NCI-H1092 (cell line): Measurements from ENCODE around the gene PODXL2.
"Not testable (repeated sequence)": the region's sequence is repeated elsewhere in the genome, so short reads cannot be mapped to it uniquely, and the experiment has no call there.

Source experiments
- DNase-seq: peaks from one replicate; lab custom pipeline; 2025; lab: John Stamatoyannopoulos, UW

The PODXL2 gene

DNA sequence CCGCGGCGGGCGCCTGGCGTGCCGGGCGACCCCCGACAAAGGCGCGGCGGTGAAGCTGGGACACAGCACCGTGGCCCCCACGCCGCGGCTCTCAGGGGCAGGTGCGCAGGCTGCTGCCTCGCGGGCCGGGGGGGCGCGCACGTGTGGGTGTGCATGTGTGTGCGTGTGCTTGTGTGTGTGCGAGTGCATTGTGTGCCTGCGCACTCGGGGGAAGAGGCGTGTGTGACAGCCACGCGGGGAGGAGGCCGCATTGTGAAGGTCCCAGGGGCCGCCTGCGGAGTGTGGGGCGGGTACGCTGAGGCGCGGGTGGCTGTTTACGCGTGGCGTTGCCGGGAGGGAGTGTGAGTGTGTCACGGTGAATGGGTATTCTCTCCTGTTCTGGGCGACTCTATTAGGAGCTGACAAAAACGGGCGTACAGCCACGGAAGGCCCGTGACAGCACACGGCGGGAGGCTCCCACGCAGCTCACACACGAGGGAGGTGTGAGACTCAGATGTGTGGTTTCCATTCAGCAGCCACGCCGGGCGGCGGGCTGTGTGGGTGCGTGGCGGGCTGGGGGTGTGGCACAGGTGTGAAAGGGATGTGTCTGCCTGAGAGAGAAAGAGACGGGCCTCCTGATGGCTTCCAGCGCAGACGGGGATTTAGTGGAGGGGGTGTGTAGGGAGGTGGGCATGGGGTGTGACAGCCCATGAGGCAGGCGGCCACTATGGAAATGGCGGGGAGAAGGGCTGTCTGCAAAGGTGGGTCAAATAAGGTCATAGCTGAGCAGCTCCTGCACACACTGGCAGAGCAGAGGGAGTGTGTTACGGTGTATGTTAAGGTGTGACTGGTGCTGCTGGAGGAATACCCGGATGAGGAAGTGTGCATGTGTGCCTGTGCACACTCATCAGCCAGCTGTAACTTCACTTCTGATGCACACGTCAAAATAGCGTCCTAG is 750 bp downstream of the PODXL2 start:
- DNase-seq: no peak

DNA sequence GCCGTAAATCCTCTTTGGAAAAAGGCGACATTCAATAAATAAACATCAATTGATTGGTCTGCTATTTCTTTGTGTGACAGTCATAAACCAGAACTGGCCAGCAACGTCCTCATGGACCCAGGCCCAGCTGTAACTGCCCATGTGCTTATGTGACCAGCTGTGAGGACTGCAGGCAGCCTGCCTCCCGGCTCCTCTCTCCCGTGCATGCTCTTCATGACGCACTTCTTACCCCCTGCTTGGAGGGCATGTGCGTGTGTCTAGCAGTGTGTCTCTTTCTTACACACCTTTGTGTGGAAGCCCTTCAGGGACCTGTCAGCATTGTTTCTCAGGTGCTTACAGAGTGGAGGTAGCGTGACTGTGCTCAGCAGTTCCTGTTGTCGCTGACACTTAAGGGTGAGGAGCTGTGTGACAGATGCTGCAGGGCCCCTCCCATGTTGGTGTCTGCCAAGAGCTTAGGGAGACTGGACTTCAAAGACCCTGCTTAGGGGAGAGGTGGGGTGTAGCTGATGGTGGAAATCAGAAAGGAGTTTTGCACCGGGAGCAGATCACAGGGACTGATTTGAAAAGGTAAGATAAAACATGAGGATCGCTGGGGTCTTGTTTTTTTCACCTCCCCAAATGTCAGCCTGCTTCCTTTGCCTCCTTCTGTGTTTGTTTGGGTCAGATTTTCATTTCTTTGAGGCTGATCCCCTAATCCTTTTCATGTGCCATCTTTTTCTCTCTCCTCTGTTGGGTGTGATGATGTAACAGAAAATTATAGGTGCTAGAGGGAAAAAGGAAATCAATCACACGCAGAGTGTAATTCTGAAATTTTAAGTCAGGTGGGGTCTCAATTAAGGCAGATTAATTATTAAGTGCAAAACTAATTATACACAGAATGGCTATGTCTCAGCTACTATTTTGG is 2.1 kb downstream of the PODXL2 start:
- no peak for DNase-seq

DNA sequence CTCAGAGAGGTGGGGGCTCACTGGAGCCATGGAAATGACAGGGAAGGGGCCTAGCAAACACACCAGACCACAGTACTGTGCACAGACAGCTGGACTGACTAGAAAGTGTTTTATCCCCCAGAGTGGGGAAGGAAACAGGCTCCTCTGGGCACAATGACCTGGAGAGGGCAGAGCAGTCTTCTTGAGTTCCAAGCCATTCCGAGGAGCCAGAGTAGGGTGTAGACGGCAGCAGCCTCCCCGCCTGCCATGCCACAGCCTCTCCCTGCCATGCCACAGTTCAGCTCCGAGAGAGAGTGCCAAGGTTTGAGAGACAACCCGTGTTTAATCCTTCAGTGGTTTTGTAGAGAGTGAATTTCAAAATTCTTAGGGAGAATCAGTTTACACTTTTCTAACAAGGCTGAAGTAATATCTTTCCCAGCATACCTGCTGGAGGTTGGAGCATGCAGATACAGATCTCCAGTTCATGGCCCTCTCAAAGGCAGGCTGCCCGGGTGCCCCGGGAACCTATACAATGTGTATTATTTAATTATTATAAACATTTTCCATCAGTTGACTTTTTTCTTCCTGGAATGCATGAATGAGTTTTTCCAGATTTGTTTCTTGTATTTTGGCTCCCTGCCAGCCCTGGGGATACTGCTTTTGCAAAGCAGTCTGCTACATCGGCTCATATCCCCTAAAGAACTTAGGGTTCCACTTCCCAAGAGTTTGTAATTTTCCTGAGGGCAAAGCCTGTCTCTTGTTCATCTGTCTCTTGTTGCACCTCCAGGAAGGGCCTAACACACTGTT is 3.2 kb downstream of the PODXL2 start:
- no peak for DNase-seq

DNA sequence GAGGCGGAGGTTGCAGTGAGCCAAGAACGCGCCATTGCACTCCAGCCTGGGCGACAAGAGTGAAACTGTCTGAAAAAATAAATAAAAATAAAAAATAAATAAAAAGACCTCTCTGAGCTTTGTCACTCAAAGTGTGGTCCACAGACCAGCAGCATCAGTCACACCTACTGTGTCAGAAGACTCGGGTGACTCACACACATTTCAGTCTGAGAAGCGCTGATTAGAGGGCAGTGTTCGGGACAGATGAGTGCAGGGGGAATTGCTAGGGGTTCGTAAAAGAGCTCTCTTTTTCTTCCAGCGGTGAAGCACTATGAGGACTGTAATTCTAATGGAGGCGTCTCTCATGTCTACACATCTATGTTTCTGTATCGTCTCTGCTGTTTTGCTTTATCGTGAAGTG is 5.7 kb downstream of the PODXL2 start:
- no peak for DNase-seq

DNA sequence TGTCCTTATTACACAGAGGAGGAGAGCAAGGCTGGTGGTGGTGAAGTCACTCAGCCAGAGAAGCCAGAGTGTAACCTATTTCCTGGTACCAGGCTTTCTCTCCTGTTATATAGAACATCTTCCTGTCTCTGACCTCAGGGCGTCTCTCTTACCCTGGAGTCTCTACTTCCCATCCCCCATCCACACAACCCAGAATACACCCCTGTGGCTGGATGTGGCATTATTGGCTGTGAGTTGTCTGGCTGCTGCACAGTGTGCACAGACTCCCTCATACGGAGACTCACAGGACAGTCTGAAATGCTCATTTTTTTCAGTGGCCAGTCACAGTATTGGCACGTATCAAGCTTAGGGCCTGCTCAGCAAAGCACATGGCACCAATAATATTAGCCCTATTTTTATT is 8.6 kb downstream of the PODXL2 start:
- DNase-seq: no peak

DNA sequence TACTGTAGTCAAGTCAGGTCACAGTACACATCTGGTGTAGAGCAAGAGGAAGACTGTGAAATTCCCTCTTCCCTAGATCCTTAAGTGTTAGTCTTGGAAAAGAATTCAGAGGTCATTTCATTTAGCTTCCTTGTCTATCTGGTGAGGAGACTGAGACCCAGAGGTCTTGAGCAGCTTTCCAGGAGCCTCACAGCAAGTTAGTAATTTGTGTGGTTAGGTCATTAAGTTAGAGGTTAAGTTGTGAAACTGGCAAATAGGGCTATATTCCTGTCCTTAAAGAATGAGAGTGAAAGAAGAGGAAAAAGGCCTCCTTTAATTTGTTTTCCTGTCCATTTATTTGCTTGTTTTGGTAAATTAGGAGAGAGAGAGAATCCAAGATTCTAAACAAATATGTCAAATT is 9.0 kb downstream of the PODXL2 start:
- DNase-seq: no peak

DNA sequence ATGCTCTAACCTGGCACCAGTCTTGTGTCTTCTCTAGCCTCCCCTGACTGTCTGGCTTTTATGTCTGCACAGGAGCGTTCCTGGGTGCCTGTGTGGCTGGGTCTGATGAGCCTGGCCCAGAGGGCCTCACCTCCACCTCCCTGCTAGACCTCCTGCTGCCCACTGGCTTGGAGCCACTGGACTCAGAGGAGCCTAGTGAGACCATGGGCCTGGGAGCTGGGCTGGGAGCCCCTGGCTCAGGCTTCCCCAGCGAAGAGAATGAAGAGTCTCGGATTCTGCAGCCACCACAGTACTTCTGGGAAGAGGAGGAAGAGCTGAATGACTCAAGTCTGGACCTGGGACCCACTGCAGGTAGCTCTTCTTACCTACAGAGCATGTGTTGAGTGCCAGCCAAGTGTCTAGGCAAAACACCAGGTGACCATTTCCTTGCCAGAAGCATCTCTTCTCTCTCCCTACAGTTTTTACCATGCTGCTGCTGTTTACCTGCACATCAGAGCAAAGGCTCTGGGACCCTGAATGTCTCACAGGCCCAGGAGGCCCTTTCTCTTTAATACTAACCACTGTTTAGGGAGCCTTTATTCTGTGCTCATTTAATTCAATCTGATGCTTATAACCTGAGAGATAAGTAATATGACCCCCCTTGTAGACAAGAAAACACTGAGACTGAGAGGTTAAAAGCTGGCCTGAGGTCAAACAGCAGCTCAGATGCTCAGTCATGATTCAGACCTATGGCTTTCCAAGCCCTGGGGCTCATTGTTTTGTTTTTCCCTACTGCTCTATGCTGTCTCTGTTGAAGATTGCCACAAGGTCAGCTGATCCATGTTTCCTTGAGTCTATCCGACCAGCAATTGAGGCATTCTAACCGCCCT is 10.4 kb downstream of the PODXL2 start:
- no peak for DNase-seq

DNA sequence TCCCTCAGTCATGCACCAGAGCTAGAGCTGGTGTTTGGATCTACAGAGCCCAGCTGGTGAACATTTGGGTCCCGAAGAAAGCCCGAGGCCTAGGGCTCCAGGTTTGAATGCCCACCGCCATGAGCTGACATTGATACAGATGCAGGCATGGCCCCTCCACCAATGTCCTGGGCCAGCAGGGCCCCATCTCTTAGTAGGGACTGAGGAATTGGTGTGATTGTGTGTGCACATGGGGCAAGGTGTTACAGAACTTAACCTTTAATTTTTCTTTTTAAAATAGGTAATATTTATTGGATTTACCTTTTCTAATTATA is 11.0 kb downstream of the PODXL2 start:
- no peak for DNase-seq

DNA sequence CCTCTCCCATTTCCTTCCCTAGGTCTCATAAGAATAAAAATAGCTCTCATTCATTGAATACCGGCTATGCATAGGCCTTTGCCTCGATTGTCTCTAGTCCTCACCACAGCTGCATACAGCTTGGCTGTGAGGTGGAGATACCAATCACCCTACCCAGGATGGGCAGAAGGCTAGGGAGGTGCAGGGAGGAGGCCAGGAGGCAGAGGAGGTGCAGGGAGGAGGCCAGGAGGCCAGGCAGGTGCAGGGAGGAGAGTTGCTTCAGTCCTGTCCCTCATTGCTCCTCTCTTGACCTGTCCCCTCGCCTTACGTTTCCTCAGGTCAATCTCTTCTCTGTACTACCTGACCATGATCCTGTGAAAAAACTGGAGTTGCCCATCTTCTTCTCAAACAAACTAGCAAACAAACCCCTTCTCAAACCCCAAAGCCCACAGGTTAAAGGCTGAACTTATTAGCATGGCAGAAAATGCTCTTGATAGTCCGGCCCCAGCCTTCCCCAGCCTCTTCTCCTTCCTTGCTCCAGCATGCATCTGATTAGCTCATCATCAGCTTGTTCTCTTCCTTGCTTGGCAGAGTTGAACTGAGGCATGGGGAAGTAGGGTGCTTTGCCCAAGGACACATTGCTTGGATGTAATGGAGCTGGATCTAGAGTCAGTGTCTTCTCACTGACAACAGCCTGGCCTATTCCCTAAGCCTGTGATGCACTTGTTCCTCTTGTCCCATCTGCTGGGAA is 15.8 kb downstream of the PODXL2 start:
- DNase-seq: no peak

DNA sequence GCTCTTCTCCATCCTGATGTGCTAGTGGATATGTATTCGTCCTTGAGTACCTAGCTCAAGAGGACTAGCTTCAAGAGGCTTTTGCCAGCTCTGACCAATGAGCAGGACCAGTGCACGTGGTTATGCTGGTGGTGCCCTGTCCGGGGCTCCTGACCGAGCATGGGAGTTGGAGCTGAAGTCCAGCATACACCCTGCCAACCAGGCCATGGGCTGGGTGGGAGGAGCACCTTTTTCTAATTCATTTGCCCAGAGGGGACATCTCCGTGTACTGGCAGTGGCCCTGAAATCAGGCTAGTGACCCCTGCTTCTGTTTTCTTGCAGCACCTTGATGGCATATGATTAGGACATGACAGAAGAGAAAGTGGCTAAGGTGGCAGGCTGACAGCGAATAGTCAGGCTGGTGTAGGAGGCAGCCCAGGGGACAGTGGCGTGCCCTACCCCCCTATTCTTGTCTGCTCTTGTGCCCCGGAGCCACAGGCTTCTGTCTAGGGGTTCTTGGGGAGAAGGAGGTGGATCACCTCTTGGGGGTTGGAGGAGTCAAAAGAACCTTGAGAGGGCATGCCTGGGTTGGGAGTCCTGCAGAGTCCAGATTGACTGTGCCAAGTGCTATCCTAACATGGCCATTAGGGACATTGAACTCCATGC is 16.5 kb downstream of the PODXL2 start:
- DNase-seq: no peak

DNA sequence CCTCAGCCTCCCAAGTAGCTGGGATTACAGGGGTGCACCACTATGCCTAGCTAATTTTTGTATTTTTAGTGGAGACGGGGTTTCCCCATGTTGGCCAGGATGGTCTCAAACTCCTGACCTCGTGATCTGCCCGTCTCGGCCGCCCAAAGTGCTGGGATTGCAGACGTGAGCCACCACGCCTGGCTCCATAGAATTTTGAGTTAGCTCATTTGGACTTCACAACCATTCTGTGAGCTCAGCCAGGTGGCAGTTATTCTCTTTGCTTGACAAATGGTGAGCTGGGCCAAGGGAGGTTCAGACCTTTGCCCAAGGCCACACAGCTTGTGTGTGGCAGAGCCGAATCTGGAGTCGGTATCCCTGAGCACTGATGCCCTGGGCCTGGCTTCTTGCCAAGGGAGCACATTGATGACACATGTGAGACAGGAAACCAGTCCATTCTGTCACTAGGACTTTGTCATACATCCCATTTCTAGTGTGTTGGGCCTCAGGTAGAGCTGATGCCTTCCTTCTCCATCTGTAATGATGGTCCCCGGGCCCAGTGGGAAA is 17.6 kb downstream of the PODXL2 start:
- no peak for DNase-seq

DNA sequence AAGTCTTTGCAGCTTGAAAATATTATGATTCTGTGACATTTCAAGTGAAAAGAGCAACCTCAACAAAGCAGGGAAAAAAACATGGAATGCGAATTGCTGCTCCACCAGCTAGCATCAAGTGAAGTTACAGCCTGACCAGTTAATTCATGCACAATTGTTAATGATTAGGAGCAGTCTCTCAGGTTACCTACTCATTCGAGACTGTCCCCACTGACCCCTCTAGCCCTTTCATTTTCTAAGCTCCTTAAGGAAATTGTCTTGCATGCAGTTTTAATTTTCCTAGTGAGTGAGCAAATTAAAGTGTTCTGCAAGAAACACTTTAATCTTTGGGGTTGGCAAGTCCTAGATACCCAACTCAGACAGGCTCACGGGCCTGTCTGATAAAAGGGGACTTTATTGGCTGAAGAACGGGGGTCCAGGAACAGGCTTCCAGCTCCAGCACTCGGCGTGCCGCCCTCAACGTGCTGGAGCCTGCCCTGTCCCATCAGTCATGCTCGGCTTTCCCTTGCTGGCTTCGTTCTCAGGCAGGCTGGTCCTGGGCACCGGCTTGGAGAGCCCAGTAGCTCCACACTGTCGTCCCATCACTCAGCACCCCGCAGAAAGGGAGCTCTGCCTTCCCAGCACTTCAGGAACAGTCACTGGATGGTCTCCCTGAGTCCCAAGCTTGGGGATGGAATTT is 18.3 kb downstream of the PODXL2 start:
- no peak for DNase-seq

DNA sequence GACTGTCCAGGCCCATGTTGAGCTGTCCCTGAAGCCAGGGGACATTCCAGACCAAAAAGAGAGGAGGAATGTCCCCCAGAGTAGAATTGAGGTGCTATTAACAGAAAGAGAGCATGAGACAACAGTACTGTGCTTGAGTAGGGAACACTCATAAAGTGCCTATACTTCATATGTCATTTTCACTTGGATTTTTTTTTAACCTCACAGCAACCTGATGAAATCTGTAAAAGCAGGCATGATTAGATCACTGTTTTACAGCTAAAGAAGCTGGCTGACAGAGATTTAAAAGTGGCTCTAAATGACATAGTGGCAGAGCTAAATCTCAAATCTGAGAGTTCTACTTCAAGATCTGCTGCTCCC is 18.8 kb downstream of the PODXL2 start:
- DNase-seq: no peak

DNA sequence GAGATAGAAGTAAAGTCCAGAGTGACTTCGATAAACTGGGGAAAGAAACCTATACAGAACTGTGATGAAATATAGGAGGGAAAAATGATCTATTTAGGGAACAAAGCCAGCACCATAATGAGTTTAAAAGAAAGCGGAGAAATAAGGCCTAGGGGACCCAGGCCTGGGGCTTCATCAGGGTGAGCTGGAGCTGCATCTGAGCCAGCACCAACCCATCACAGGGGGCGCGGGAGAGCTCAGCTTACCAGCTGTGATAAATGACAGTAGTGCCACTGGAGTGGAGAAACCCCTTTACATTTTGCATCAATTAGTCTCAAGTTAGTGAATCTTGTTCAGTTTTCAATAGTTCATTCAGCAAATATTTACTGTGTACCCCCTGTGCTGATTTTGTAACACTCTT is 21.3 kb downstream of the PODXL2 start:
- no peak for DNase-seq

DNA sequence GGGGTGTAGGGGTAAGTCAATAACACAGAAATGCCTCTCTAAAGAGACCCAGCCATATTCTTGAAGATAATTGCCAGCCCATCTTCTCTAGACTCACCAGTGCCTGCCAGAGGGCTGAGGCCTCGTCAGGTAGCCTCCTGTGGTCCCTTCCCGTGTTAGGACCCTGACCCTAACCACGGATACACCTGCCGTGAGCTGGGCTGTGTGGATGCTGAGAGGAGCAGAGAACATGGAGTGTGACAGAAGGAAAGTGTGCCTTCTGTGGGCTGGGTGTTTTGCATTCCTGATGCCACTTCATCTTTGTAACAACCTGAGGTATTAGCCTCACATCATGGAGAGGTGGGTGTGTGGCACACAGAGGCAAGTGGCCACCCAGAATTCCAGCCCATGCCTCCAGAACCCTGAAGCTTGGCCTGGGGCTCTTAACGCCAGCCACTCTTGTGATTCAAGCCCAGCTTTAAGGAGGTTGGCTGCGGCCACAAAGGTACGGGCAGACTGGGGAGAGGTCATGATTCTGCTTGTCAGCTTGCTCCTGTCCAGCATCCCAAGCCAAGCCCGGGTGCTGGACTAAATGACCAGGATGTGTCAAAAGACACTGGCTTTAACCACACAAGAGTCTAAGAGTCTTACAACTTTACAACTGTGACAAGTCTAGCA is 22.7 kb downstream of the PODXL2 start:
- DNase-seq: no peak

DNA sequence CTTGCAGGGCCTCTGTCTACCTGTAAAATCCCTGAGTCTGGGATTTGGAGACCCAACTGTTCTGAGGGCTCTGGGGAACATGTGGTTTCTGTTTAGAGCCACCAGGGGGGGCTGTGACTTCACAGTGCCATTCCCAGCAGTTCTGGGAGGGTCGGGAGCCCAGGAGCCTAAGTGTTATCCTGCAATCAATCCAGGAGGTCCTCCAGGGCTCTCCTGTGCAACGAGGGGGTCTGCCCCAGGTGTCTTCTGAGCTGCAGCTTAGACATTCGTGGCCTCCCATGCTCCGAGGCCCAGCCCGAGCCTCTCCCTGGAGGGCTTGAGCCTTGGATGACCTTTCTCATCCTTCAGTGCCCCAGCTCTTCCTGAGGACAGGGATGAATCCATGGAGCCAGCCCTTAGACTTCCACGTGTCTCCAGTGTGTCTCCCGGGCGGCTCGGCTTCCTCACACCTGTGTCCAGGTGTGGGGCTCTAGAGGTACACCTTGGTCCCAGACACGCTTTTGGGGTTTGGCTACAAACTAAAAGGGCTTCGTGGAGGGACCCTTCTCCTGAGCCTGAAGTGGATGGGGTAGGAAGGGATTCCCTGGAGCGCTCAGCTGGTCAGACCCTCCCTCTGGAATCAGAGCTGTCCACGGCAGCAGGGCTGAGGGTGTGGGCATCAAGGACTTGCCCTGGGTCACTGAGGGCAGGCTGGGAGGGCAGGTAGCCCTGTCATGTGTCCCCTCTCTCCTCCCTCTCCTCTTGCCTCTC is 23.4 kb downstream of the PODXL2 start:
- no peak for DNase-seq

DNA sequence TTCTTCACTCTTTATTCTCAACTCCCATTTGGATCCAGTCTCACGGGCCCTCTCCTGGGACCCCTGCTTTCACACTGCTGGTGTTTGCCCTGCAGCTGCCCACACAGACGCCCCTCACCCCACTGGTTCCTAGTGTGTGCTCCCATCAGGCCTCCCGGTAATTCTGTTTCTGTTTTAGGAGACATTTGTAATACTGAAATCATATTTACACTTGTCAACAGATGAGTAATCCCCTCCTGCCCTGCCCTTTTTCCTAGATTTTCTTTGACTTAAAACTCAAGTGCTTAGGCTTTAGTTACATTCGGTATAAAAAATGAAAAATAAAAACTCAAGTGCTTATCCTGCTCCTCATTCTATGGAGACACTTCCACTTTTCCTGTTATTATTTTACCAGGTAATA is 25.4 kb downstream of the PODXL2 start:
- DNase-seq: no peak

DNA sequence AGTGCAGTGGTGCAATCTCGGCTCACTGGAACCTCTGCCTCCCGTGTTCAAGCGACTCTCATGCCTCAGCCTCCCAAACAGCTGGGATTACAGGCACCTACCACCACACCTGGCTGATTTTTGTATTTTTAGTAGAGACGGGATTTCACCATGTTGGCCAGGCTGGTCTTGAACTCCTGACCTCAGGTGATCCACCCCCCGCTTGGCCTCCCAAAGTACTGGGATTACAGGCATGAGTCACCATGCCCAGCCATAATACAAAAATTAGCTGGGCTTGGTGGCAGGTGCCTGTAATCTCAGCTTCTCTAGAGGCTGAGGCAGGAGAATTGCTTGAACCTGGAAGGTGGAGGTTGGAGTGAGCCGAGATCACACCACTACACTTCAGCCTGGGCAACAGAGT is 26.0 kb downstream of the PODXL2 start:
- DNase-seq: not testable (repeated sequence)
